HG02981 (cell line): ENCODE data around the gene MAP6.

Source experiments
- ATAC-seq: cut with Tn5 transposase; IDR thresholded peaks from one replicate; pipeline ENCODE4 v1.9.1; 2021; ENCODE audit warnings: mild to moderate bottlenecking, moderate library complexity; ENCODE audit not compliant: unreplicated experiment

The MAP6 gene

GRCh38 chr11:75632450-75632849 is 36.4 kb downstream of the MAP6 start:
- no peak for ATAC-seq

GRCh38 chr11:75631086-75631730 is 37.6 kb downstream of the MAP6 start:
- ATAC-seq, result no peak

GRCh38 chr11:75627906-75628668 is 40.8 kb downstream of the MAP6 start:
- ATAC-seq, result no peak

- no peak for ATAC-seq
These were observed 41.8 kb downstream of the MAP6 start for GRCh38 chr11:75626889-75627529.

- ATAC-seq, result no peak
These were observed 42.6 kb downstream of the MAP6 start for GRCh38 chr11:75625991-75626888.

- ATAC-seq, result no peak
These were observed 43.8 kb downstream of the MAP6 start for GRCh38 chr11:75625021-75625420.

GRCh38 chr11:75616281-75616680 is 52.6 kb downstream of the MAP6 start:
- ATAC-seq, result no peak

- no peak for ATAC-seq
These were observed 53.1 kb downstream of the MAP6 start for GRCh38 chr11:75615751-75616150.

- ATAC-seq, result no peak
These were observed 57.0 kb downstream of the MAP6 start for GRCh38 chr11:75611823-75612222.

- ATAC-seq, result no peak
These were observed 62.7 kb downstream of the MAP6 start for GRCh38 chr11:75606099-75606498.

- ATAC-seq, result no peak
These were observed 64.8 kb downstream of the MAP6 start for GRCh38 chr11:75603791-75604736.

GRCh38 chr11:75602951-75603350 is 65.9 kb downstream of the MAP6 start:
- no peak for ATAC-seq

GRCh38 chr11:75601494-75601893 is 67.3 kb downstream of the MAP6 start:
- ATAC-seq, result no peak

- no peak for ATAC-seq
These were observed 68.5 kb downstream of the MAP6 start for GRCh38 chr11:75600356-75600755.

GRCh38 chr11:75598900-75599299 is 69.9 kb downstream of the MAP6 start:
- no peak for ATAC-seq

GRCh38 chr11:75598264-75598663 is 70.6 kb downstream of the MAP6 start:
- no peak for ATAC-seq

GRCh38 chr11:75597636-75598035 is 71.2 kb downstream of the MAP6 start:
- no peak for ATAC-seq

GRCh38 chr11:75596914-75597313 is 71.9 kb downstream of the MAP6 start:
- ATAC-seq, result no peak

- ATAC-seq, result no peak
These were observed 73.4 kb downstream of the MAP6 start for GRCh38 chr11:75595429-75595828.

GRCh38 chr11:75594211-75594610 is 74.6 kb downstream of the MAP6 start:
- ATAC-seq, result no peak
